WTC11 (cell line): Measurements from ENCODE around the gene TSPAN32. TPM values are rescaled to one million over a fixed set of nuclear protein-coding genes. Genes with fewer than 3 reads are reported as not detected.

ENCODE experiments used
- ATAC-seq: fragments of 200-7000 bp; cut with Tn5 transposase; 2 replicates; pipeline ENCODE4 v1.10.0; 2021; ENCODE audit warnings: mild to moderate bottlenecking, moderate library complexity
- CTCF ChIA-PET: fragments of 300-600 bp; sonication (Branson Sonifier 250); formaldehyde crosslinking; loops from one replicate; lab custom pipeline; 2021; ENCODE audit warnings: antibody characterized with exemption; lab: Charles Lee
- POLR2A ChIA-PET: fragments of 350-600 bp; sonication (Branson Sonifier 250); formaldehyde crosslinking; loops from one replicate; lab custom pipeline; 2021; ENCODE audit warnings: antibody characterized with exemption; lab: Charles Lee
- DNase-seq: peaks from one replicate; pipeline ENCODE4 v3.0.0; 2021; ENCODE audit warnings: low spot score
- H3K27ac Mint-ChIP-seq: 2 replicates; pipeline ENCODE4 v1.8.0; 2021; ENCODE audit warnings: mixed read lengths
- H3K27me3 Mint-ChIP-seq: 2 replicates; pipeline ENCODE4 v1.8.0; 2021; ENCODE audit warnings: low read depth, mild to moderate bottlenecking, moderate library complexity, mixed read lengths
- H3K36me3 Mint-ChIP-seq: 2 replicates; pipeline ENCODE4 v1.8.0; 2021; ENCODE audit warnings: mixed read lengths
- H3K4me1 Mint-ChIP-seq: 2 replicates; pipeline ENCODE4 v1.8.0; 2022; ENCODE audit warnings: mixed read lengths
- H3K4me3 Mint-ChIP-seq: 2 replicates; pipeline ENCODE4 v1.8.0; 2021; ENCODE audit warnings: mild to moderate bottlenecking, moderate library complexity, mixed read lengths
- H3K9me3 Mint-ChIP-seq: 2 replicates; pipeline ENCODE4 v1.8.0; 2021; ENCODE audit warnings: mixed read lengths
- ATF1 ChIP-seq: sonication (generic); formaldehyde crosslinking; IDR thresholded peaks from 2 replicates; pipeline ENCODE4 v1.8.1; 2023; ENCODE audit warnings: mild to moderate bottlenecking, moderate library complexity, missing genetic modification reagents
- ERG ChIP-seq: fragments of 250-450 bp; sonication (Bioruptor Pico); IDR thresholded peaks from 2 replicates; pipeline ENCODE4 v1.8.0; 2021; ENCODE audit warnings: mild to moderate bottlenecking
- IRF2 ChIP-seq: sonication (generic); formaldehyde crosslinking; IDR thresholded peaks from 2 replicates; pipeline ENCODE4 v1.8.0; 2022; ENCODE audit warnings: low read depth, missing genetic modification reagents, borderline replicate concordance
- JUN ChIP-seq: sonication (generic); formaldehyde crosslinking; IDR thresholded peaks from 2 replicates; pipeline ENCODE4 v1.8.0; 2023; ENCODE audit warnings: mild to moderate bottlenecking, missing genetic modification reagents
- MAX ChIP-seq: sonication (generic); formaldehyde crosslinking; IDR thresholded peaks from 2 replicates; pipeline ENCODE4 v1.8.0; 2022; ENCODE audit warnings: mild to moderate bottlenecking, missing genetic modification reagents
- MXD4 ChIP-seq: fragments of 250-450 bp; sonication (Bioruptor Pico); IDR thresholded peaks from 2 replicates; pipeline ENCODE4 v1.8.0; 2021; ENCODE audit warnings: mild to moderate bottlenecking, moderate library complexity, borderline replicate concordance
- NFYB ChIP-seq: sonication (generic); formaldehyde crosslinking; conservative IDR thresholded peaks from 2 replicates; pipeline ENCODE4 v1.8.0; 2022; ENCODE audit warnings: low read depth, missing genetic modification reagents
- NR1H2 ChIP-seq: sonication (generic); formaldehyde crosslinking; IDR thresholded peaks from 2 replicates; pipeline ENCODE4 v1.9.0; 2021; ENCODE audit warnings: mild to moderate bottlenecking, moderate library complexity, missing genetic modification reagents
- RORB ChIP-seq: fragments of 250-450 bp; sonication (Bioruptor Pico); IDR thresholded peaks from 2 replicates; pipeline ENCODE4 v1.9.0; 2021; ENCODE audit warnings: mild to moderate bottlenecking
- SMAD3 ChIP-seq: sonication (generic); formaldehyde crosslinking; IDR thresholded peaks from 2 replicates; pipeline ENCODE4 v1.8.0; 2022; ENCODE audit warnings: missing genetic modification reagents, mild to moderate bottlenecking, borderline replicate concordance
- SOX15 ChIP-seq: fragments of 250-450 bp; sonication (Bioruptor Pico); IDR thresholded peaks from 2 replicates; pipeline ENCODE4 v1.9.0; 2021; ENCODE audit warnings: mild to moderate bottlenecking
- TEAD1 ChIP-seq: sonication (generic); formaldehyde crosslinking; IDR thresholded peaks from 2 replicates; pipeline ENCODE4 v1.8.0; 2022; ENCODE audit warnings: mild to moderate bottlenecking, missing genetic modification reagents
- ZNF121 ChIP-seq: sonication (generic); formaldehyde crosslinking; IDR thresholded peaks from 2 replicates; pipeline ENCODE4 v1.8.0; 2023; ENCODE audit warnings: missing genetic modification reagents
- ZNF232 ChIP-seq: sonication (generic); formaldehyde crosslinking; IDR thresholded peaks from 2 replicates; pipeline ENCODE4 v1.8.0; 2022; ENCODE audit warnings: mild to moderate bottlenecking, missing genetic modification reagents
- ZNF263 ChIP-seq: sonication (generic); formaldehyde crosslinking; IDR thresholded peaks from 2 replicates; pipeline ENCODE4 v1.8.1; 2022; ENCODE audit warnings: low read depth, mild to moderate bottlenecking, moderate library complexity, missing genetic modification reagents
- ZNF317 ChIP-seq: sonication (generic); formaldehyde crosslinking; IDR thresholded peaks from 2 replicates; pipeline ENCODE4 v1.8.1; 2023; ENCODE audit warnings: low read depth, mild to moderate bottlenecking, moderate library complexity, missing genetic modification reagents, borderline replicate concordance
- ZNF416 ChIP-seq: fragments of 250-450 bp; sonication (Bioruptor Pico); IDR thresholded peaks from 2 replicates; pipeline ENCODE4 v1.9.0; 2021; ENCODE audit warnings: mild to moderate bottlenecking, inconsistent platforms
- ZNF425 ChIP-seq: fragments of 250-450 bp; sonication (Bioruptor Pico); conservative IDR thresholded peaks from 2 replicates; pipeline ENCODE4 v1.9.0; 2021; ENCODE audit warnings: mild to moderate bottlenecking
- ZNF532 ChIP-seq: fragments of 250-450 bp; sonication (Bioruptor Pico); IDR thresholded peaks from 2 replicates; pipeline ENCODE4 v1.9.0; 2021; ENCODE audit warnings: mild to moderate bottlenecking, borderline replicate concordance
- total RNA-seq: library from RNA; stranded (reverse); gene quantifications from 3 replicates; pipeline ENCODE4 v1.2.3, GENCODE V29; 2021

Gene TSPAN32
- total RNA-seq, 1 experiment from 2014 or later = not detected

GRCh38 chr11:2314525-2315394 is 12.9 kb downstream of the TSPAN32 start:
- Mint-ChIP-seq H3K4me3 (no peak overlapping the region), H3K27ac (no peak overlapping the region), H3K27me3 (peaks cover under 1% of the 10 kb centered on the region; the same call in 1 of the 2 replicates), H3K9me3 (peaks cover 4% of the 10 kb centered on the region; the same call in 1 of the 2 replicates), H3K36me3 (no peaks in the 10 kb centered on the region), H3K4me1 (no peaks in the 10 kb centered on the region)
- no peak for ATAC-seq
- CTCF ChIA-PET = interaction anchor here (2.1 kb wide), 1 partner anchor 106 kb away, joined by 11 read pairs; no protein-coding TSS in a partner anchor
- DNase-seq = no peak
- POLR2A ChIA-PET = interaction anchor here (1.1 kb wide), 1 partner anchor 62 kb away, joined by 3 read pairs; the partner anchor contains the start of gene CD81
- TF ChIP-seq ZNF121 (CRISPR knock-in tag) (no peak), ERG (no peak), ZNF232 (CRISPR knock-in tag) (no peak), ZNF425 (no peak), NFYB (CRISPR knock-in tag) (no peak), ATF1 (CRISPR knock-in tag) (no peak), RORB (no peak), MAX (no peak), ZNF263 (no peak), MXD4 (CRISPR knock-in tag) (no peak), SMAD3 (no peak), IRF2 (CRISPR knock-in tag) (no peak), ZNF532 (CRISPR knock-in tag) (no peak), NR1H2 (CRISPR knock-in tag) (no peak), JUN (CRISPR knock-in tag) (no peak), TEAD1 (CRISPR knock-in tag) (no peak), ZNF317 (CRISPR knock-in tag) (no peak), ZNF416 (CRISPR knock-in tag) (no peak), SOX15 (CRISPR knock-in tag) (no peak)
